ENCODE measurements around the gene CBLIF. TPM values are rescaled to one million over a fixed set of nuclear protein-coding genes. Genes with fewer than 3 reads are reported as not detected.

The CBLIF gene
- total RNA-seq = not detected in 2 replicates

DNA sequence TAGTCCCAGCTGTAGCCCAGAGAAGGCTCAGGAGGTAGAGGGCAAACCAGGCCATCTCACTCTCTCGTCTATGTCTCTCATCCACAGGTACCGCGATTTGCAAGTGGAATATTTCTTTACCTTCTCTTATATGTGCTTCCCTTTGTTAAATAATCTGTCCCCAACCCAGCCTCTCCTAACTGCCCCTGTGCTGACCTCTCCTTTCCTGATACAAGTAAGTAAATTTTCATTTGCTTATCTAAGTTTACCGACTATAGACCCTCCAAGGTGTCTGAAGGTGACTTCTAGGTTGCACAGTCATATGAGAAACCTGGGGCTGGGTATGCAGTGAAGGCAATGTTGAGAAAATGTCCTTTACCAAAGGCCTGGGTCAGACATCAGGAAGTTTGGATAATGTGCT is at the start of gene CBLIF:
Gene CBLIF (minus strand): TSS at position 101 of the 400 bp plus-strand sequence. CDS start 46 bp downstream, at position 55.

DNA sequence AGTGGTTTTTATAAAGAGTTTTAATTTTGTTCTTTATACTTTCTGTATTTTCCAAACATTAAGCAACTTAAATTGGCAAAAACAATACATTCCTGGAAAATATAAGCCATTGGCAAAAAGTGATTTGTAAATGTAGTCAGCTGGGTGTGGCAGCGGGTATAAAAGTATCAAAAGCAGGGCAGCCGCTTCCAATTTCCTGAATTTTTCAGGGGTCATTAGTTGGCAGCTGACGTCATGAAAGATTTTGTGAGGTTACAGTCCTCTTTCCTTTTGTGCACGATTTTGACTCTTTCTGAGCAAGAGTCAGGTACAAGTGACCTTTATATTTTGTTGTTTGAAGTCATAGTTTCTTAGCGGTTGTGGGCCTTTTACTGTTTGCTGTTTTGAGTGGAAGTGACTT is 33.3 kb upstream of the CBLIF start, which contains the start of gene OOSP3:
Gene OOSP3 (plus strand): TSS at position 208 of the 400 bp plus-strand sequence. CDS start 27 bp downstream, at position 235.

GRCh38 chr11:59866397-59866796 is 21.1 kb upstream of the CBLIF start, which contains the start of gene TCN1:
Gene TCN1, minus strand, starts transcription at chr11:59866487. Its CDS starts 17 bp downstream, at chr11:59866470.

GRCh38 chr11:59810189-59810910 is 34.9 kb downstream of the CBLIF start, which contains the start of gene MRPL16:
Gene MRPL16, minus strand, starts transcription at chr11:59810778. Its CDS starts 120 bp downstream, at chr11:59810658.

Other genes starting within 250 kb of the CBLIF start
- gene OSBP, start 229.7 kb downstream of the CBLIF start, total RNA-seq = 38.8 and 41.0 TPM in 2 replicates
- gene PATL1, start 176.5 kb downstream of the CBLIF start, total RNA-seq = 12.4 and 19.6 TPM in 2 replicates
- not detected in 2 replicates for gene OR10V1, start 131.7 kb downstream of the CBLIF start, total RNA-seq
- 16.8 and 19.2 TPM in 2 replicates for gene STX3, start 90.1 kb downstream of the CBLIF start, total RNA-seq
- gene MRPL16, start 34.7 kb downstream of the CBLIF start, total RNA-seq = 36.6 and 40.2 TPM in 2 replicates
- not detected in 2 replicates for gene TCN1, start 21.0 kb upstream of the CBLIF start, total RNA-seq
- not detected in 2 replicates for gene OOSP3, start 33.3 kb upstream of the CBLIF start, total RNA-seq
- not detected in 2 replicates for gene OOSP1, start 92.9 kb upstream of the CBLIF start, total RNA-seq
- not detected in 2 replicates for gene OOSP4A, start 118.5 kb upstream of the CBLIF start, total RNA-seq
- gene OOSP4B, start 171.7 kb upstream of the CBLIF start, total RNA-seq = not detected in 2 replicates
- gene OOSP2, start 194.9 kb upstream of the CBLIF start, total RNA-seq = not detected in 2 replicates
- not detected in 2 replicates for gene MS4A3, start 211.2 kb upstream of the CBLIF start, total RNA-seq
- not detected in 2 replicates for gene MS4A2, start 243.2 kb upstream of the CBLIF start, total RNA-seq